H9 (cell line): ENCODE results near the gene SPTBN1. TPM values are rescaled to one million over a fixed set of nuclear protein-coding genes. Genes with fewer than 3 reads are reported as not detected.

ENCODE experiments used
- DNase-seq: peaks from one replicate; pipeline ENCODE4 v3.0.0-alpha.2; 2017
- H2AFZ ChIP-seq: one replicate; pipeline ENCODE4 v1.6.1; 2013; ENCODE audit warnings: mild to moderate bottlenecking, low read length, control low read depth, moderate library complexity
- H2AK5ac ChIP-seq: 2 replicates; pipeline ENCODE4 v1.6.1; 2013; ENCODE audit warnings: low read length, control low read depth, mixed read lengths; ENCODE audit not compliant: insufficient read length
- H2BK120ac ChIP-seq: one replicate; pipeline ENCODE4 v1.6.1; 2013; ENCODE audit warnings: low read depth, mild to moderate bottlenecking, low read length, control low read depth, inconsistent platforms; ENCODE audit not compliant: poor library complexity, severe bottlenecking
- H2BK12ac ChIP-seq: 2 replicates; pipeline ENCODE4 v1.6.1; 2013; ENCODE audit warnings: low read length, control low read depth, mixed read lengths, low read depth; ENCODE audit not compliant: insufficient read length
- H2BK15ac ChIP-seq: 2 replicates; pipeline ENCODE4 v1.6.1; 2013; ENCODE audit warnings: low read depth, low read length, control low read depth
- H2BK20ac ChIP-seq: one replicate; pipeline ENCODE4 v1.6.1; 2013; ENCODE audit warnings: low read depth, mild to moderate bottlenecking, low read length, control low read depth, inconsistent platforms; ENCODE audit not compliant: poor library complexity, severe bottlenecking
- H2BK5ac ChIP-seq: 2 replicates; pipeline ENCODE4 v1.6.1; 2013; ENCODE audit warnings: low read length, control low read depth, mixed read lengths; ENCODE audit not compliant: insufficient read length
- H3K14ac ChIP-seq: 2 replicates; pipeline ENCODE4 v1.6.1; 2013; ENCODE audit warnings: low read length, control low read depth; ENCODE audit not compliant: insufficient read depth
- H3K18ac ChIP-seq: 2 replicates; pipeline ENCODE4 v1.6.1; 2013; ENCODE audit warnings: low read depth, mild to moderate bottlenecking, mixed read lengths, low read length, control low read depth; ENCODE audit not compliant: insufficient read length
- H3K23ac ChIP-seq: 2 replicates; pipeline ENCODE4 v1.6.1; 2013; ENCODE audit warnings: low read length, control low read depth, mixed read lengths, low read depth; ENCODE audit not compliant: insufficient read length
- H3K23me2 ChIP-seq: 2 replicates; pipeline ENCODE4 v1.6.1; 2013; ENCODE audit warnings: low read depth, mild to moderate bottlenecking, mixed read lengths, low read length, control low read depth; ENCODE audit not compliant: insufficient read length, poor library complexity, severe bottlenecking
- H3K27ac ChIP-seq: 2 replicates; pipeline ENCODE4 v1.5.1; 2013; ENCODE audit warnings: low read length, control low read depth, mixed read lengths, low read depth; ENCODE audit not compliant: insufficient read length
- H3K27me3 ChIP-seq: 2 replicates; pipeline ENCODE4 v1.6.1; 2013; ENCODE audit warnings: low read length, control low read depth, inconsistent platforms; ENCODE audit not compliant: insufficient read depth
- H3K4ac ChIP-seq: 2 replicates; pipeline ENCODE4 v1.6.1; 2013; ENCODE audit warnings: low read depth, mild to moderate bottlenecking, control low read depth, inconsistent platforms, low read length, moderate library complexity
- H3K4me1 ChIP-seq: 2 replicates; pipeline ENCODE4 v1.6.1; 2013; ENCODE audit warnings: low read length, control low read depth, inconsistent platforms; ENCODE audit not compliant: insufficient read depth
- H3K4me2 ChIP-seq: 2 replicates; pipeline ENCODE4 v1.6.1; 2013; ENCODE audit warnings: low read length, control low read depth, mixed read lengths; ENCODE audit not compliant: insufficient read length, insufficient read depth
- H3K56ac ChIP-seq: 2 replicates; pipeline ENCODE4 v1.6.1; 2013; ENCODE audit warnings: low read depth, mild to moderate bottlenecking, mixed read lengths, low read length, control low read depth; ENCODE audit not compliant: insufficient read length
- H3K79me1 ChIP-seq: 2 replicates; pipeline ENCODE4 v1.6.1; 2013; ENCODE audit warnings: low read depth, mild to moderate bottlenecking, moderate library complexity, low read length, control low read depth, inconsistent platforms; ENCODE audit not compliant: insufficient read depth, poor library complexity, severe bottlenecking
- H3K79me2 ChIP-seq: 2 replicates; pipeline ENCODE4 v1.6.1; 2013; ENCODE audit warnings: low read length, control low read depth, inconsistent platforms; ENCODE audit not compliant: insufficient read depth
- H3K9ac ChIP-seq: 2 replicates; pipeline ENCODE4 v1.6.1; 2013; ENCODE audit warnings: low read length, control low read depth, mixed read lengths; ENCODE audit not compliant: insufficient read length; ENCODE audit errors: extremely low read depth
- H3K9me3 ChIP-seq: one replicate; pipeline ENCODE4 v1.6.1; 2013; ENCODE audit warnings: low read depth, low read length, inconsistent platforms; ENCODE audit not compliant: control insufficient read depth
- H3T11ph ChIP-seq: one replicate; pipeline ENCODE4 v1.6.1; 2013; ENCODE audit warnings: mild to moderate bottlenecking, low read length, control low read depth, inconsistent platforms
- H4K20me1 ChIP-seq: one replicate; pipeline ENCODE4 v1.6.1; 2013; ENCODE audit not compliant: control insufficient read depth, insufficient read length, insufficient read depth
- H4K5ac ChIP-seq: 2 replicates; pipeline ENCODE4 v1.6.1; 2013; ENCODE audit warnings: low read depth, mild to moderate bottlenecking, mixed read lengths, low read length, control low read depth; ENCODE audit not compliant: insufficient read length
- H4K8ac ChIP-seq: replicated peaks from 2 replicates; pipeline ENCODE4 v1.6.1; 2013; ENCODE audit warnings: low read length, control low read depth, mixed read lengths, low read depth; ENCODE audit not compliant: insufficient read length
- H4K91ac ChIP-seq: 2 replicates; pipeline ENCODE4 v1.6.1; 2013; ENCODE audit warnings: low read depth, mild to moderate bottlenecking, moderate library complexity, mixed read lengths, low read length, control low read depth; ENCODE audit not compliant: insufficient read length
- H3K27ac Mint-ChIP-seq, 3 experiments: 2 replicates in 2 of 3; 3 replicates in 1 of 3; pipeline ENCODE4 v1.8.0; 2020 to 2021; ENCODE audit warnings: mixed read lengths in 3 of 3, mild to moderate bottlenecking in 1 of 3, moderate library complexity in 1 of 3
- H3K27me3 Mint-ChIP-seq: 2 replicates; pipeline ENCODE4 v1.8.0; 2021; ENCODE audit warnings: low read depth, mild to moderate bottlenecking, moderate library complexity, mixed read lengths
- H3K36me3 Mint-ChIP-seq, 3 experiments: 2 replicates in 2 of 3; 3 replicates in 1 of 3; pipeline ENCODE4 v1.8.0; 2020 to 2021; ENCODE audit warnings: low read depth in 3 of 3, mixed read lengths in 3 of 3; ENCODE audit not compliant: insufficient read depth in 1 of 3
- H3K4me1 Mint-ChIP-seq, 2 experiments: 2 replicates each; pipeline ENCODE4 v1.8.0; 2020; ENCODE audit warnings: mixed read lengths in 2 of 2
- H3K4me3 Mint-ChIP-seq, 2 experiments: 2 replicates in 1 of 2; 3 replicates in 1 of 2; pipeline ENCODE4 v1.8.0; 2020 to 2021; ENCODE audit warnings: mild to moderate bottlenecking in 2 of 2, mixed read lengths in 2 of 2, moderate library complexity in 1 of 2
- H3K9me3 Mint-ChIP-seq, 2 experiments: 2 replicates in 1 of 2; 3 replicates in 1 of 2; pipeline ENCODE4 v1.8.0; 2020; ENCODE audit warnings: mild to moderate bottlenecking in 2 of 2, mixed read lengths in 2 of 2, moderate library complexity in 1 of 2
- CTCF ChIP-seq: fragments of 200-600 bp; sonication (generic); conservative IDR thresholded peaks from 3 replicates; pipeline ENCODE4 v1.8.0; 2021; ENCODE audit warnings: antibody characterized with exemption, mild to moderate bottlenecking
- WGBS: extraction: QIAGEN DNeasy Blood & Tissue Kit; methylation state at CpG from one replicate; pipeline ENCODE4 v1.1.7; 2013; ENCODE audit warnings: missing lambda C conversion rate, low lambda C conversion rate, mixed read lengths; ENCODE audit not compliant: insufficient read length; ENCODE audit errors: extremely low coverage; 5-methylcytosine and 5-hydroxymethylcytosine counted together
- total RNA-seq: library from RNA; stranded (reverse); gene quantifications from 2 replicates; pipeline ENCODE4 v1.2.1, GENCODE V29; 2021

The SPTBN1 gene
- total RNA-seq, 1 experiment from 2014 or later = 164 TPM

GRCh38 chr2:54678719-54679118 lies 222.6 kb downstream of the SPTBN1 start:
- Histone ChIP-seq H4K91ac (no peak overlapping the region), H3K23ac (no peak overlapping the region), H3K4me1 (no peaks in the 10 kb centered on the region), H3K9me3 (no peaks in the 10 kb centered on the region), H2BK12ac (no peak overlapping the region), H3T11ph (no peak overlapping the region), H2AFZ (no peak overlapping the region), H3K14ac (no peak overlapping the region), H4K8ac (no peak overlapping the region), H3K79me2 (no peaks in the 10 kb centered on the region), H3K4ac (no peak overlapping the region), H3K27ac (no peak overlapping the region), H2AK5ac (no peak overlapping the region), H3K23me2 (no peaks in the 10 kb centered on the region), H2BK120ac (no peak overlapping the region), H3K4me2 (no peak overlapping the region), H3K9ac (no peak overlapping the region), H4K5ac (no peak overlapping the region), H4K20me1 (no peaks in the 10 kb centered on the region), H3K27me3 (no peaks in the 10 kb centered on the region), H3K18ac (no peak overlapping the region), H2BK15ac (no peak overlapping the region), H3K79me1 (no peaks in the 10 kb centered on the region), H3K56ac (no peak overlapping the region), H2BK5ac (no peak overlapping the region), H2BK20ac (no peak overlapping the region)
- no peak overlapping the region for H3K4me3 Mint-ChIP-seq
- H3K27me3 Mint-ChIP-seq = no peaks in the 10 kb centered on the region; the same call in 1 of the 2 replicates
- no CpG with 5 or more reads among the region's 3 CpGs for WGBS
- peaks cover 3 to 6% of the 10 kb centered on the region in 2 experiments; a peak in 3 of 4 replicates for H3K4me1 Mint-ChIP-seq
- TF ChIP-seq CTCF = no peak
- H3K9me3 Mint-ChIP-seq = no peaks in the 10 kb centered on the region
- H3K27ac Mint-ChIP-seq = no peak overlapping the region
- H3K36me3 Mint-ChIP-seq = no peaks in the 10 kb centered on the region
- DNase-seq = no peak
